ENCODE results near the gene PTRH1. TPM values are rescaled to one million over a fixed set of nuclear protein-coding genes. Genes with fewer than 3 reads are reported as not detected.

PTRH1 gene, protein sequence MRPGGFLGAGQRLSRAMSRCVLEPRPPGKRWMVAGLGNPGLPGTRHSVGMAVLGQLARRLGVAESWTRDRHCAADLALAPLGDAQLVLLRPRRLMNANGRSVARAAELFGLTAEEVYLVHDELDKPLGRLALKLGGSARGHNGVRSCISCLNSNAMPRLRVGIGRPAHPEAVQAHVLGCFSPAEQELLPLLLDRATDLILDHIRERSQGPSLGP
- 10.1 TPM for total RNA-seq (ENCODE audit: unreplicated experiment)
- long read RNA-seq, partial matches to known transcripts = 0 of 7 reads
- long read RNA-seq, other reads (novel, unspliced or antisense) = 1 of 7 reads

DNA sequence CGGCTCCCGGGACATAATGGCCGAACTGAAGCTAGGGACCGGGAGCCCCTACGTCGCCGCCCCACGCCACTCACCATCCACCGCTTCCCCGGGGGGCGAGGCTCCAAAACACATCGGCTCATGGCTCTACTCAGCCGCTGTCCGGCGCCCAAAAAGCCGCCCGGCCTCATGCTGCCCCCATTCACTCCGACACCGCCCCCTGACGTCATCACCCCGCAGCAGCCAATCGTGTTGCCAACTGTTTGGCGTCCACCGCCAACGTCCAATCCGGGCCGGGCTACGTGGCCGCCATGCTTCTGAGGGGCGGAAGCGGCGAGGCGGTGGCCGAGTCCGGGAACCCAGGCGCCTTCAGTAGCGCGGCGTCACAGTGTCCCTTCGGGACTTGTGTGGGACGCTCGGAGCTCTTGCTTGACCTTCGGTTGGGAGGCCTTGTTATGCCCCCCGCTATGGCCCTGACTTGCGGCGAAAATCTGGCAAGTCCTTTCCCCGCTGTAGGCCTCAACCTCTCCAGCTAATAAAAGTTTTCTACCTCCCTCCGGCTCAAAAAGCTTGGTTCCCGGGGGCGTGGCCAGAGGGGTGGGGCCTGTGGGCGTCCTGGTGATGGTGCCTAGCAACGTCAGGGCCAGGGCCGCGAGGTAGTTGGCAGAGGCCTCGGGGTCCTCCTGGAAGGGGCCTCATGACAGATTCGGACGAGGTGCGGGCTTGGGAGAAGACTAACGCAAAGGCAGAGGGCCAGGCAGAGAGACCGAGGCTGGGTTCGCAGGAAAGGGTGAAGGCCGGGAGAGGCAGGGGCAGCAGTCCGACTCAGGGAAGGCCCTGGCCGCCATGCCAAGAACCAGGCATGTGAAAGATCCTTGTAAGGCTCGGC is at the start of gene PTRH1, which contains the start of gene TTC16:
Gene PTRH1 (minus strand): TSS at position 194 of the 868 bp plus-strand sequence. CDS start 24 bp downstream, at position 170.
Gene TTC16 (plus strand): TSS at position 610 of the 868 bp plus-strand sequence. CDS start 67 bp downstream, at position 677.
- DNase-seq = peak; percentile 99
- Mint-ChIP-seq H3K4me1 (ENCODE audit: low read depth, unreplicated experiment) (peaks cover 10% of the 10 kb centered on the region), H3K36me3 (ENCODE audit: unreplicated experiment) (no peaks in the 10 kb centered on the region), H3K9me3 (ENCODE audit: unreplicated experiment) (peaks cover 10% of the 10 kb centered on the region), H3K27ac (ENCODE audit: unreplicated experiment) (no peak within 1 kb of the TSS), H3K4me3 (ENCODE audit: unreplicated experiment) (peak within 1 kb of the TSS; percentile 100), H3K27me3 (ENCODE audit: unreplicated experiment) (peaks cover 8% of the 10 kb centered on the region)
- TF ChIP-seq, protein P1, sequence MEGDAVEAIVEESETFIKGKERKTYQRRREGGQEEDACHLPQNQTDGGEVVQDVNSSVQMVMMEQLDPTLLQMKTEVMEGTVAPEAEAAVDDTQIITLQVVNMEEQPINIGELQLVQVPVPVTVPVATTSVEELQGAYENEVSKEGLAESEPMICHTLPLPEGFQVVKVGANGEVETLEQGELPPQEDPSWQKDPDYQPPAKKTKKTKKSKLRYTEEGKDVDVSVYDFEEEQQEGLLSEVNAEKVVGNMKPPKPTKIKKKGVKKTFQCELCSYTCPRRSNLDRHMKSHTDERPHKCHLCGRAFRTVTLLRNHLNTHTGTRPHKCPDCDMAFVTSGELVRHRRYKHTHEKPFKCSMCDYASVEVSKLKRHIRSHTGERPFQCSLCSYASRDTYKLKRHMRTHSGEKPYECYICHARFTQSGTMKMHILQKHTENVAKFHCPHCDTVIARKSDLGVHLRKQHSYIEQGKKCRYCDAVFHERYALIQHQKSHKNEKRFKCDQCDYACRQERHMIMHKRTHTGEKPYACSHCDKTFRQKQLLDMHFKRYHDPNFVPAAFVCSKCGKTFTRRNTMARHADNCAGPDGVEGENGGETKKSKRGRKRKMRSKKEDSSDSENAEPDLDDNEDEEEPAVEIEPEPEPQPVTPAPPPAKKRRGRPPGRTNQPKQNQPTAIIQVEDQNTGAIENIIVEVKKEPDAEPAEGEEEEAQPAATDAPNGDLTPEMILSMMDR (IDR thresholded peaks at IDR 0.05; ENCODE audit: partially characterized antibody, unreplicated experiment) = no peak

DNA sequence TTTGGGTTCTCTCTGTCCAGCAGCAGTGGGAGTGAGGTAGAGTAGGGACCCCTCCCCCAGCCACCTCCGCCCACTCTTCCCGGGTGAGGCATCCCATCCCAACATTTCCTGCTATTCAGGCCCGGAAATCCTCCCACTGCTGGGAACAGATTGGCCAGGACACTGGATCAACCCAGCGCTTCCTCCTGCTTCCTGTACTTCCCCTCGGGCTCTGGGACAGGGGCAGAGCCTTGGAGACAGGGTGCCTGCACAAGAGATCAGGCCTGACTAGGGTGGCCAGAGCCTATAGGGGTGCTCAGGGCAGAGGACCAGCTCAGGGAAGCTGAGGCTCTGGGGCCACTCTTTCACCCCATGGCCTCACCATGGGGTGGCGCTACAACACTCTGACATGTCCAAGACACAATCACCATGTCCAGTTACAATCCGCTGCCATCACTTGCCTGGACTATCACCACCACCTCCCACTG is 48.5 kb upstream of the PTRH1 start:
- Mint-ChIP-seq H3K27me3 (ENCODE audit: unreplicated experiment) (peaks cover 18% of the 10 kb centered on the region), H3K9me3 (ENCODE audit: unreplicated experiment) (peaks cover 11% of the 10 kb centered on the region), H3K36me3 (ENCODE audit: unreplicated experiment) (no peaks in the 10 kb centered on the region), H3K4me1 (ENCODE audit: low read depth, unreplicated experiment) (peaks cover 37% of the 10 kb centered on the region), H3K27ac (ENCODE audit: unreplicated experiment) (peak overlapping the region; percentile 53), H3K4me3 (ENCODE audit: unreplicated experiment) (no peak overlapping the region)
- DNase-seq = peak; percentile 42
- TF ChIP-seq, protein P1 (IDR thresholded peaks at IDR 0.05; ENCODE audit: partially characterized antibody, unreplicated experiment) = peak; percentile 28

DNA sequence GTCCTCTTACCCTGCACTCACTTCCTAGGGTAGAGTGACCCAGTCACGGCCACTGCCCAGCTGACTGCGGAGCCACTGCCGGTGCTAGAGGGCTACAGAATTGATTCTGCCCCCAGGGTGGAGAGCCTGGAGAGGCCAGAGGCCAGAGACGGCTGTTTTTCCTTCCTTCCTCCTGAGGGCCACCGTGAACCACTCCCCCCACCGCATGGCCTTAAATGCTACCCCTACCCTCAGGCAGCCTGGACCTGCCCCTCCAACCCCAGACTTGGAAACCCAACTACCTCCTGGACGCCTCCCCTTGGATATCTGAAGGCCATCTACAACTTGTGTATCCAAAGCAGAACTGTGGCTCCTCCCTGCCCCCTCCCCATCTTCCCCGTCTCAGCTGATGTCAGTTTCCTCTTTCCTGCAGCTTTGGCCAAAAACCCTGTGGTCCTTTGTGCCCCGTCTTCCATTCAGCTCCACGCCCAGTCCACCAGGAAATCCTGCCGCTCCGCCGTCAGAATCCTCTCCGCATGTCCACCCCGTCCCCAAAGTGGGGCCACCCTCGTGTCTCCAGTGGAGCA is 46.7 kb upstream of the PTRH1 start:
- Mint-ChIP-seq H3K4me3 (ENCODE audit: unreplicated experiment) (no peak overlapping the region), H3K27me3 (ENCODE audit: unreplicated experiment) (peaks cover 15% of the 10 kb centered on the region), H3K9me3 (ENCODE audit: unreplicated experiment) (peaks cover 8% of the 10 kb centered on the region), H3K27ac (ENCODE audit: unreplicated experiment) (peak overlapping the region; percentile 44), H3K4me1 (ENCODE audit: low read depth, unreplicated experiment) (peaks cover 28% of the 10 kb centered on the region), H3K36me3 (ENCODE audit: unreplicated experiment) (no peaks in the 10 kb centered on the region)
- peak; percentile 28 for DNase-seq
- TF ChIP-seq, protein P1 (IDR thresholded peaks at IDR 0.05; ENCODE audit: partially characterized antibody, unreplicated experiment) = no peak

DNA sequence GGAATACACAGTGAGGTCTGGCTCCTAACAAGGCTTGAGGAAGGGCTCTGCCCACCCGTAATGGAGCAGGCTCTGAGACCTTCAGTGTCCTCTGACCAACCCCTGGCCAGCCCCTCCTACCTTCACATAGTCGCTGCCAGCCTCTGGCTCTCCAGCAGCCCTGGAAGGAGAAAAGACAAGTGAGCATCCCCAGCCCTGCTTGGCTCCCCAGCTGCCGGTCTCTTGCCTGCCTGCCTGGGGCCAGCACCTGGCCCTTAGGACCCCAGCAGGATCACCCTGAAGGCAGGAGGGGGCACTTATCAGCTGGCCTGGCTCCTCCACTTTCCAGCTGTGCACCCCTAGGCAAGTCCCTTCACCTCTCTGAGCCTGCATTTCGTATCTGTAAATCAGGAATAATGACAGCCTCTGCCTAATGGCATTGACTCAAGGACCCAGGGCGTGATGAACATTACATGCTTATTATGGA is 46.1 kb upstream of the PTRH1 start:
- peaks cover 8% of the 10 kb centered on the region for H3K9me3 Mint-ChIP-seq (ENCODE audit: unreplicated experiment)
- H3K4me1 Mint-ChIP-seq (ENCODE audit: low read depth, unreplicated experiment) = peaks cover 26% of the 10 kb centered on the region
- peaks cover 15% of the 10 kb centered on the region for H3K27me3 Mint-ChIP-seq (ENCODE audit: unreplicated experiment)
- no peaks in the 10 kb centered on the region for H3K36me3 Mint-ChIP-seq (ENCODE audit: unreplicated experiment)
- peak; percentile 22 for DNase-seq
- no peak overlapping the region for H3K27ac Mint-ChIP-seq (ENCODE audit: unreplicated experiment)
- TF ChIP-seq, protein P1 (IDR thresholded peaks at IDR 0.05; ENCODE audit: partially characterized antibody, unreplicated experiment) = no peak
- no peak overlapping the region for H3K4me3 Mint-ChIP-seq (ENCODE audit: unreplicated experiment)
